A549 treated with Mapracorat at 1 μM for 4 hours (cell line): Measurements from ENCODE around the gene DRD2. TPM values are rescaled to one million over a fixed set of nuclear protein-coding genes. Genes with fewer than 3 reads are reported as not detected.

ENCODE experiments used
- total RNA-seq: library from RNA; stranded (reverse); fragments of 200-300 nt; extraction: Qiagen RNA extraction; gene quantifications from 5 replicates; pipeline ENCODE4 v1.2.3, GENCODE V29; 2022

DRD2 gene
- total RNA-seq, result not detected in 5 replicates

GRCh38 chr11:113475160-113475761 lies at the start of gene DRD2:
DRD2 (minus strand) TSS chr11:113475398; CDS start chr11:113424651, 50,747 bp downstream.

GRCh38 chr11:113387605-113388211 lies 87.5 kb downstream of the DRD2 start, which contains the start of gene ANKK1:
ANKK1 (plus strand) TSS chr11:113387779; CDS start chr11:113387885, 106 bp downstream.

Other genes with a start within 250 kb of the DRD2 start
- 5.2 to 9.6 TPM (median 6.0 TPM) in 5 replicates for gene TTC12, start 160.8 kb downstream of the DRD2 start, total RNA-seq
- 0.07 TPM in 1 of 5 replicates, not detected in the others for gene ANKK1, start 87.6 kb downstream of the DRD2 start, total RNA-seq
- 0.13 to 0.34 TPM (median 0.17 TPM) in 4 of 5 replicates, not detected in the other for gene TMPRSS5, start 230.9 kb upstream of the DRD2 start, total RNA-seq